Stimulated activated CD4-positive, alpha-beta T cell treated with anti-CD3 and anti-CD28 coated beads, Interleukin-4, amount 100 ng/mL, for 1 hour (primary cell): ENCODE measurements around the gene PTP4A1.

ENCODE experiments used
- DNase-seq: peaks from one replicate; pipeline ENCODE4 v3.0.0-alpha.2; 2020

Gene PTP4A1

GRCh38 chr6:63558278-63558677 is 14.0 kb upstream of the PTP4A1 start:
- no peak for DNase-seq

DNA sequence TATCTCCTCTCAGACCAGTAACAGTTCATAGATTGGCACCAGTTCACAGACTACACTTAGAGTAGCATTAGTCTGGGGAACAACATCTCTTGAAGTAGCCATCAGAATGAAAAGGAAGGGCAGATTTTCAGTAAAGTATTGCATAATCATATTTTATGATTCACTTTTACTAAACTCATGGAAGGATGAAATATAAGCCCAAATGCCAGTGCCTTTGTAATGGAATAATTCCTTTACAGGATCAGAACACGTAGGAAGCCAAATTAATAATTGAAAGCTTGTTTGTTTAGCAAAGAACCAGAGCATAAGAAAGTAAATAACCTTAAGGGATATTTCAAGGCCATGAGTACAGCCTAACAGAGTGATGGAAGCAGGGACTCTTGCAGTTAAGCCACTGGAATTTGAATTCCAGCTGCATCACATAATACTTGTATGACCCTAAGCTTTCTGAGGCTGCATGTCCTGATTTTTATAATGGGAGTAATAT is 11.4 kb upstream of the PTP4A1 start:
- no peak for DNase-seq

DNA sequence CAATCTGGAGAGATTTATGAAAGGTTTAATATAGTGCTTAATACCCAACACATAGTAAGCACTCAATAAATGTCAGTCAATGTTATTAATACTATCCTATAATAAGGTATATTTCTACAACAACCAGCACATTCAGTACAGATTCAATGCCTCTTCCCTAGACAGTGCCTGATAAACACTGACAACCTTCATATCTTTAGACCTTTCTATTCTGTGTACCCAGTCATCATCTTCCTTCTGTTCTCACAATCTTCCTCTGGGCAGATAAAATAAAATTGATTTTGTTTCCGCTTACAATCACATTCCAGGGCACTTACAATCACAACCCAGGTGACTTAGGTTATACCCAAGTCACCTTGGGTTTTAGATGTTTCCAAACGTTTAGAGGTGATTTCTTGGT is 11.0 kb upstream of the PTP4A1 start:
- no peak for DNase-seq

- no peak for DNase-seq
Measured at GRCh38 chr6:63563235-63563634, 9.0 kb upstream of the PTP4A1 start.

DNA sequence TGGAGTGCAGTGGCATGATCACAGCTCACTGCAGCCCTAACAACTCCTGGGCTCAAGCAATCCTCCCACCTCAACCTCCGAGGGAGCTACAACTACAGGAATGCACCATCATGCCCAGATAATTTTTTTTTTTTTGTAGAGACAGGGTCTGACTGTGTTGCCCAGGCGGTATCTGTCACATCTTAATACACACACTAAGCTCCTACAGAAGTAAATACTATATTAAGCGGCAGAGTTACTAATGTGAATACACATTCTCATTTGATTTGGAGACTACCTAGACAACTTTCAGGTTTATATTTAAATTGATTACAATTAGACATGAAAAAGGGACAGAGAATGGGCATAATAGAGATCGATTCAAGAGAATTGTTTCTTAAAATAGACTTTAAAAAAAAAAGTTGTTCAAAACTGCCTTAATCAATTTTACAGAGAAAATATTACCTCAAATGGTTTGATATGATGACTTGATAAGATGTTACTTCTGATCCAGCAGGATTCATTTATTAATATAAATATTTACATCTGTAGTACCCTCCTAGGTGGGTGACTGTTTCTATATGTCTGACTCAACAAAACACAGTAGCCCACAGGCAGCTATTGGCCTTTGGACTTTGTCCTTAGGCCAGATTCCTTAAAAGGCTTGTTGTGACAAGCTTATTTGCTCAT is 7.1 kb upstream of the PTP4A1 start:
- no peak for DNase-seq

GRCh38 chr6:63565727-63566596 is 6.3 kb upstream of the PTP4A1 start:
- DNase-seq, result no peak

DNA sequence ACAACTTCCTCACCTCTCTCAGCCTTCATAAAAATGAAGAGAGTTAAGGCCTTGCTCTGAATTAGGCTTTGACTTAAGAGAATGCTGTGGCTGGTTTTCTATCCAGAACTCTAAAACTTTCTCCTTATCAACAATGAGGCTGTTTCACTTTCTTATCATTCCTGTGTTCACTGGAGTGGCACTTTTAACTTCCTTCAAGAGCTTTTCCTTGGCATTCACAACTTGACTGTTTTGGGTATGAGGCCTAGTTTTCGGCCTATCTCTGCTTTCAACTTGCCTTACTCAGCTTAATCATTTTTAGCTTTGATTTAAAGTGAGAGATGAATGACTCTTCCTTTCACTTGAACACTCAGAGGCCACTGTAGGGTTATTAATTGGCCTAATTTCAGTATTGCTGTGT is 4.3 kb upstream of the PTP4A1 start:
- no peak for DNase-seq

- peak; percentile 38 for DNase-seq
Measured at GRCh38 chr6:63571361-63572043, 778 bp upstream of the PTP4A1 start.

DNA sequence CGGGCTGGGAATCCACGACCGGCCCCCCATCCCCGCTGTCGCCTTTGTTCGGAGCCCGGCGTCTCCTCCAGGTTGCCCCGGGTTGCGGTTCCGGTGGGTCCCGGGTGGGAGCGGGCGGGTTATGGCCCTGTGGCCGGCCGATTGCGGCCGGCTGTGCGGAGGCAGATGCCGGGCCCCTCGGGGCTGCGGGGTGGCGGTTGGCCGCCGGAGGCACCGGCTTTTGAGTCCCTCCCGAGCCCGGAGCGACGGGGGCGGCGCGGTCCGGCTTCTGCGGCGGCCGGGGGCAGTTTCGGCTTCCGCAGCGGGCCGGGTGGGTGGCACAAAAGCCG is 431 bp downstream of the PTP4A1 start:
- DNase-seq, result no peak

- DNase-seq, result peak; percentile 63
Measured at GRCh38 chr6:63573076-63573898, 1.0 kb downstream of the PTP4A1 start.

- peak; percentile 29 for DNase-seq
Measured at GRCh38 chr6:63573899-63574553, 1.7 kb downstream of the PTP4A1 start.

DNA sequence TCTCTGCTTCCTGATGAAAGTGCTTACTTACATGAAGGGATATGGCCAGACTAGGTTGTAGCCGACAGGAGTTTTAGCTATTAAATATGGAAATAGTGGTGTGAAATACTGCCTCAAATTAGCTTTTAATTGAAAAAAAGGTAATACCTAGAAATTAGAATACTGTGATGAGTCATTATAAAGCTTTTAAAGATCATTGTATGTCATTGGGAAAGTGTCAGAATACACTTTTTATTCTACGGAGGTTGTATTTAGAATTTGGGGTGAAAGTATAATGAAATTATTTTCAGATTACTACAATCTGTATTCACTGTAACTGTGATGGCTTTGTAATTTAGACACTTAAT is 2.2 kb downstream of the PTP4A1 start:
- DNase-seq, result no peak

DNA sequence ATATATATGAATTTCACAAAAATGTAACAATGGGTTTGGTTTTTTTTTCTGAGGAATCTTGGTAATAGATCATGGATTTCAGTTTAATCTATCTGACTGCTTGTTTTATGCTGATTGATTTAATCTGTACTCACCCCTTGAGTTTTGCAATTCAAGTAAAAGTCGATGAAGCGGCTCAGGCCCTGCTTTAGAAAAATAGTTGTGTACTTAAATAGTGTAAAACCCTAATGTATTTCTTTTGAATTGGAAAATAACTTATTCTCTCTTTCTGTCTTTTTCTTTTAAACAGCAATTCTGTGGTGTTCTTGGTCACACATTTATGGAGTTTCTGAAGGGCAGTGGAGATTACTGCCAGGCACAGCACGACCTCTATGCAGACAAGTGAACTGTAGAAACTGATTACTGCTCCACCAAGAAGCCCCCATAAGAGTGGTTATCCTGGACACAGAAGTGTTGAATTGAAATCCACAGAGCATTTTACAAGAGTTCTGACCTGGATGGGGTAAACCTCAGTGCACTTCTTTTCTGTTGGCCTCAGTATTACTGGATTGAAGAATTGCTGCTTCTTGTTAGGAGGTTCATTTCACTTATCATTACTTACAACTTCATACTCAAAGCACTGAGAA is 4.0 kb downstream of the PTP4A1 start:
- no peak for DNase-seq

GRCh38 chr6:63576985-63577712 is 4.9 kb downstream of the PTP4A1 start:
- DNase-seq, result no peak

DNA sequence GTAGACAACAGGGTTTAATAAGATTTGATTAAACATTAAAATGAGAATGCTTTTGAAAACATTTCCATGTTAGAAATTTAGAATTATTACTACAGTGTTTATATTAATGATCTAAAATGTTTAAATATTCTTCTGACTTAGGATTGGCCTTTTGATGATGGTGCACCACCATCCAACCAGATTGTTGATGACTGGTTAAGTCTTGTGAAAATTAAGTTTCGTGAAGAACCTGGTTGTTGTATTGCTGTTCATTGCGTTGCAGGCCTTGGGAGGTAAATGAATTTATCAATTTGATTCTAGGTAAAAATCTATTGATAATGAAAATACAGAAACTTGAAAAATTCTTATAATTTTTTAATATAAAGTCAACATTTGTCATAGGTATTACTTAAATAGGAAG is 6.5 kb downstream of the PTP4A1 start:
- no peak for DNase-seq

DNA sequence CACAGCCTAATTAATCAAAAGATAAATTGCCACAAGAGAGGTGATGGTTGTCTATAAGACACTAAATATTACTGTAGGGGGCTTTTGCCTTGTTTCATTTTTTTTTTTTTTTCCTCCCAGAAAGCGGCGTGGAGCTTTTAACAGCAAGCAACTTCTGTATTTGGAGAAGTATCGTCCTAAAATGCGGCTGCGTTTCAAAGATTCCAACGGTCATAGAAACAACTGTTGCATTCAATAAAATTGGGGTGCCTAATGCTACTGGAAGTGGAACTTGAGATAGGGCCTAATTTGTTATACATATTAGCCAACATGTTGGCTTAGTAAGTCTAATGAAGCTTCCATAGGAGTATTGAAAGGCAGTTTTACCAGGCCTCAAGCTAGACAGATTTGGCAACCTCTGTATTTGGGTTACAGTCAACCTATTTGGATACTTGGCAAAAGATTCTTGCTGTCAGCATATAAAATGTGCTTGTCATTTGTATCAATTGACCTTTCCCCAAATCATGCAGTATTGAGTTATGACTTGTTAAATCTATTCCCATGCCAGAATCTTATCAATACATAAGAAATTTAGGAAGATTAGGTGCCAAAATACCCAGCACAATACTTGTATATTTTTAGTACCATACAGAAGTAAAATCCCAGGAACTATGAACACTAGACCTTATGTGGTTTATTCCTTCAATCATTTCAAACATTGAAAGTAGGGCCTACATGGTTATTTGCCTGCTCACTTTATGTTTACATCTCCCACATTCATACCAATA is 7.8 kb downstream of the PTP4A1 start:
- no peak for DNase-seq

GRCh38 chr6:63580704-63580961 is 8.4 kb downstream of the PTP4A1 start:
- no peak for DNase-seq

DNA sequence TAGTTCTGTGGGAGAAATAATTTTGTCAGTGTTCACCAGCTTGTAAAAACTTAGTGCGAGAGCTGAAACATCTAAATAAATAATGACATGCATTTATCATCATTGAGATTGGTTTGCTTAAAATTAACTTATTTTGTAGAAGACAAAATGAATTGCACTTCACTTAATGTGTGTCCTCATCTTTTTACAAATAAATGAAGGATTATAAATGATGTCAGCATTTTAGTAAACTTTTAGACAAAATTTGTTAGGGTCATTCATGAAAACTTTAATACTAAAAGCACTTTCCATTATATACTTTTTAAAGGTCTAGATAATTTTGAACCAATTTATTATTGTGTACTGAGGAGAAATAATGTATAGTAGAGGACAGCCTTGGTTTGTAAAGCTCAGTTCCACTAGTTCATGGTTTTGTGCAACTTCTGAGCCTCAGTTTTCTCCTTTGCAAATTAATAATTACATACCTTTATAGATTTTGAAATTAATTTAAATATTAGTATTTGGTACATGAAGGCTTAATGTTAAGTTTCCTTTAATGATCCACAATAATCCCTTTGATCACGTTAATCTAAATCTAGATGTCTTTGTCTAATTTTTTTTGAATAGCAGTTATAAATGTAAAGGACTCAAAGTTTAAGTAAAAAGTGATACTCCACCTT is 9.2 kb downstream of the PTP4A1 start:
- no peak for DNase-seq

- DNase-seq, result no peak
Measured at GRCh38 chr6:63582579-63583231, 10.4 kb downstream of the PTP4A1 start.

DNA sequence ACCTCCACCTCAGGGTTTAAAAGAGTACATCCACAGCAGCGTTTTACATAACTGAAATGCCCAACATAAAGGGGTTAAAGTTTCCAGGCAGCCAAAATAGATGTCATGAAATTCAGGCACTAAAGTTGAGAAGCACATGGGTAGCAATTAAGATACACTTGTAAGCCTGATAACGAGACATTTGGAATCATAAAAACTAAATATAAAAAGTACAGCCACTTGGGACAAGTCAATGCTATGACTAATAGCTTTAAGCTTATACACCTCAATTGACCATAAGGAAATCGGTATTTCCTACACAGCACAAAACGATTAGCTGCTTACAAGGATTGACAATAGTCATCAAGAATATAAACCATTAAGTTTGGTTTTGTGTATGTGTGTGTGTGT is 11.8 kb downstream of the PTP4A1 start:
- DNase-seq, result no peak
